GM12878 (cell line): ENCODE results near the gene ZNF512B. TPM values are rescaled to one million over a fixed set of nuclear protein-coding genes. Genes with fewer than 3 reads are reported as not detected.

Experiments
- ATAC-seq: fragments of 200-7000 bp; cut with Tn5 transposase; 3 replicates; pipeline ENCODE4 v1.9.1; 2020; ENCODE audit warnings: mild to moderate bottlenecking, moderate library complexity
- BruUV-seq: library from RNA; stranded (reverse); fragments of 400-500 nt; replicated peaks from 2 replicates; lab custom pipeline; 2021; lab: Mats Ljungman, UMichigan
- CTCF ChIA-PET: fragments of 300-600 bp; sonication (Branson Sonifier 250); formaldehyde crosslinking; extraction: SDS; loops from one replicate; lab custom pipeline; 2021; ENCODE audit warnings: inconsistent platforms; lab: Yijun Ruan, JAX
- POLR2A ChIA-PET: fragments of 350-600 bp; formaldehyde crosslinking; extraction: SDS; loops from one replicate; lab custom pipeline; 2021; ENCODE audit warnings: inconsistent platforms; lab: Charles Lee
- RAD21 ChIA-PET: fragments of 300-600 bp; sonication (Branson Sonifier 250); formaldehyde crosslinking; loops from one replicate; lab custom pipeline; 2023; ENCODE audit warnings: antibody characterized with exemption; ENCODE audit not compliant: unreplicated experiment; lab: Charles Lee
- SMC1A ChIA-PET: fragments of 300-600 bp; sonication (Branson Sonifier 250); formaldehyde crosslinking; loops from one replicate; lab custom pipeline; 2023; ENCODE audit not compliant: unreplicated experiment, uncharacterized antibody; lab: Charles Lee
- DNase-seq: peaks from one replicate; pipeline ENCODE4 v3.0.0-alpha.2; 2011; ENCODE audit warnings: low read depth, low spot score
- FAIRE-seq: peaks from 3 replicates; lab custom pipeline; 2011; peaks lifted over from hg19 to GRCh38; lab: Jason Lieb, UNC
- H2AFZ ChIP-seq: 2 replicates; pipeline ENCODE4 v1.6.0; 2011; ENCODE audit warnings: low read depth, low read length, control low read depth; ENCODE audit not compliant: control insufficient read depth
- H3K27ac ChIP-seq: 2 replicates; pipeline ENCODE4 v1.5.1; 2011; ENCODE audit warnings: control low read depth; ENCODE audit not compliant: control insufficient read depth, insufficient read depth
- H3K27me3 ChIP-seq, 2 experiments: replicated peaks in 1 of 2; 2 replicates each; pipeline versions ENCODE4 v1.6.0 to v1.6.1; 2011; ENCODE audit warnings: low read length in 1 of 2; ENCODE audit not compliant: control insufficient read depth in 2 of 2, insufficient read depth in 2 of 2
- H3K36me3 ChIP-seq, 2 experiments: 2 replicates each; pipeline ENCODE4 v1.5.1; 2011; ENCODE audit warnings: low read length in 1 of 2; ENCODE audit not compliant: control insufficient read depth in 2 of 2, insufficient read depth in 2 of 2
- H3K4me1 ChIP-seq: 2 replicates; pipeline ENCODE4 v1.6.1; 2011; ENCODE audit warnings: mild to moderate bottlenecking, low read length, moderate library complexity, mixed read lengths; ENCODE audit not compliant: control insufficient read depth, insufficient read depth
- H3K4me2 ChIP-seq: 2 replicates; pipeline ENCODE4 v1.6.0; 2011; ENCODE audit warnings: control low read depth; ENCODE audit not compliant: control insufficient read depth, insufficient read depth
- H3K4me3 ChIP-seq: fragments of 200-600 bp; sonication (generic); 2 replicates; pipeline ENCODE4 v1.5.1; 2016
- H3K79me2 ChIP-seq: 2 replicates; pipeline ENCODE4 v1.6.0; 2011; ENCODE audit warnings: low read length; ENCODE audit not compliant: control insufficient read depth, insufficient read depth
- H3K9ac ChIP-seq: 2 replicates; pipeline ENCODE4 v1.8.0; 2011; ENCODE audit warnings: low read length, control low read depth, mixed read lengths; ENCODE audit not compliant: control insufficient read depth, insufficient read depth
- H3K9me3 ChIP-seq: replicated peaks from 3 replicates; pipeline ENCODE4 v1.5.1; 2011; ENCODE audit warnings: mild to moderate bottlenecking, low read length; ENCODE audit not compliant: control insufficient read depth, insufficient read depth
- H4K20me1 ChIP-seq: 2 replicates; pipeline ENCODE4 v1.6.0; 2011; ENCODE audit not compliant: control insufficient read depth, insufficient read depth
- BCLAF1 ChIP-seq: fragments of 450-650 bp; IDR thresholded peaks from 2 replicates; pipeline ENCODE4 v1.6.1; 2017; ENCODE audit warnings: antibody characterized with exemption, mild to moderate bottlenecking, moderate library complexity
- E2F4 ChIP-seq: IDR thresholded peaks from 2 replicates; pipeline ENCODE4 v1.6.1; 2012; ENCODE audit warnings: low read depth, low read length, improper control_type of control experiment
- EGR1 ChIP-seq, 2 experiments: IDR thresholded peaks; 1 replicate in 1 of 2; 2 replicates in 1 of 2; pipeline ENCODE4 v1.6.1; 2011 to 2012; ENCODE audit warnings: low read depth in 2 of 2, low read length in 2 of 2, borderline replicate concordance in 1 of 2, mild to moderate bottlenecking in 1 of 2, moderate library complexity in 1 of 2
- ETV6 ChIP-seq, 2 experiments: fragments of 450-650 bp in 1 of 2; IDR thresholded peaks in 1 of 2; conservative IDR thresholded peaks in 1 of 2; 2 replicates each; pipeline ENCODE4 v1.6.1; 2014; ENCODE audit warnings: antibody characterized with exemption in 1 of 2, borderline replicate concordance in 1 of 2, low read depth in 1 of 2, mild to moderate bottlenecking in 1 of 2, moderate library complexity in 1 of 2
- MEF2B ChIP-seq: fragments of 450-650 bp; IDR thresholded peaks from 2 replicates; pipeline ENCODE4 v1.6.1; 2018; ENCODE audit warnings: mild to moderate bottlenecking, moderate library complexity; ENCODE audit not compliant: partially characterized antibody, poor library complexity, severe bottlenecking
- NR2C1 ChIP-seq: fragments of 450-650 bp; IDR thresholded peaks from 2 replicates; pipeline ENCODE4 v1.6.1; 2017; ENCODE audit warnings: antibody characterized with exemption, mild to moderate bottlenecking, moderate library complexity
- PML ChIP-seq: IDR thresholded peaks from 2 replicates; pipeline ENCODE4 v1.6.1; 2012; ENCODE audit warnings: low read length, inconsistent platforms
- POLR2AphosphoS2 ChIP-seq: IDR thresholded peaks from 2 replicates; pipeline ENCODE4 v1.6.1; 2011; ENCODE audit warnings: low read depth, mild to moderate bottlenecking, low read length, improper control_type of control experiment, moderate library complexity
- RELA ChIP-seq: fragments of 450-650 bp; IDR thresholded peaks from 2 replicates; pipeline ENCODE4 v1.8.0; 2014; ENCODE audit warnings: borderline replicate concordance; ENCODE audit not compliant: partially characterized antibody
- SMARCA5 ChIP-seq: fragments of 450-650 bp; IDR thresholded peaks from 2 replicates; pipeline ENCODE4 v1.6.1; 2017; ENCODE audit warnings: mild to moderate bottlenecking
- SUPT20H ChIP-seq: IDR thresholded peaks from 2 replicates; pipeline ENCODE4 v1.6.1; 2011; ENCODE audit warnings: low read depth, mild to moderate bottlenecking, low read length, moderate library complexity, borderline replicate concordance; ENCODE audit not compliant: control insufficient read depth
- TAF1 ChIP-seq: IDR thresholded peaks from 2 replicates; pipeline ENCODE4 v1.6.1; 2011; ENCODE audit warnings: mild to moderate bottlenecking, low read depth, low read length, borderline replicate concordance
- ZBTB40 ChIP-seq: fragments of 450-650 bp; IDR thresholded peaks from 2 replicates; pipeline ENCODE4 v1.6.1; 2016; ENCODE audit warnings: mild to moderate bottlenecking, moderate library complexity, borderline replicate concordance
- WGBS: methylation state at CpG from one replicate; pipeline ENCODE4 v1.1.6; 2016; ENCODE audit warnings: low lambda C conversion rate; ENCODE audit not compliant: insufficient replicate concordance, insufficient coverage; ENCODE audit errors: missing lambda C conversion rate; 5-methylcytosine and 5-hydroxymethylcytosine counted together
- in situ Hi-C: fragments of 300-500 bp; cut with MboI; formaldehyde crosslinking; loops from 9 replicates; pipeline ENCODE4 v1.14.3; 2018; ENCODE audit warnings: mixed read lengths
- intact Hi-C: fragments of 100-400 bp; cut with micrococcal nuclease; formaldehyde crosslinking; loops from one replicate; pipeline ENCODE4 v1.14.2; 2022; ENCODE audit not compliant: unreplicated experiment
- polyA plus RNA-seq, 11 experiments: library from polyadenylated mRNA; depleted of rRNA in 4 of 11; unstranded in 6 of 11; stranded (reverse) in 5 of 11; fragments of >200 nt; fragmentation: Nextera tagmentation in 4 of 11; fragmentation: Illumina TruSeq in 1 of 11; extraction: Ambion mirVana in 4 of 11; extraction: Trizol in 1 of 11; gene quantifications; 1 replicate in 1 of 11; 2 replicates in 10 of 11; pipeline versions ENCODE4 v1.2.1 to v1.2.3, GENCODE V29; 2011 to 2016; ENCODE audit warnings: inconsistent platforms in 2 of 11, missing spikeins in 2 of 11, low read depth in 1 of 11
- total RNA-seq, 4 experiments: library from RNA; depleted of rRNA in 3 of 4; stranded (reverse); fragments of >200 nt in 3 of 4; fragmentation: Illumina TruSeq in 1 of 4; extraction: Trizol in 1 of 4; gene quantifications; 2 replicates each; pipeline versions ENCODE4 v1.2.1 to v1.2.3, GENCODE V29; 2013 to 2021

The ZNF512B gene
- total and polyA plus RNA-seq, 10 of the 15 experiments (the other 5 are each of a cell fraction or from before 2014, with no cell fraction given): 0.06 to 23.9 (median 4.0) TPM

GRCh38 chr20:63957690-63958441 lies 11.9 kb downstream of the ZNF512B start:
- WGBS: 22% methylated on average over 12 of the region's 13 CpGs
- Histone ChIP-seq H3K9ac (no peak overlapping the region), H3K4me3 (no peak overlapping the region; the same call in 1 of the 2 replicates), H3K9me3 (no peaks in the 10 kb centered on the region), H4K20me1 (no peaks in the 10 kb centered on the region), H3K36me3 (peaks cover 0 to 4% of the 10 kb centered on the region in 2 experiments; a peak in 2 of 4 replicates), H3K79me2 (peaks cover 24% of the 10 kb centered on the region), H3K4me1 (peaks cover 7% of the 10 kb centered on the region), H3K27me3 (no peaks in the 10 kb centered on the region), H3K4me2 (peak overlapping the region; percentile 86), H2AFZ (peak overlapping the region; percentile 58), H3K27ac (peak overlapping the region; percentile 72)
- SMC1A ChIA-PET: no interaction called here
- no peak for DNase-seq
- intact Hi-C loops: loop anchor here (2.0 to 5.0 kb wide), 3 partner anchors 15 to 251 kb away; partner anchors contain the start of gene ARFRP1
- CTCF ChIA-PET: interaction anchor here (0.7 to 1.8 kb wide), 3 partner anchors 15 to 99 kb away, joined by 3 to 12 read pairs (median 4); no protein-coding TSS in a partner anchor
- RAD21 ChIA-PET: interaction anchor here (0.6 to 2.2 kb wide), 6 partner anchors 16 to 105 kb away, joined by 3 to 10 read pairs (median 6); partner anchors contain the start of genes PRPF6 and TCEA2
- in situ Hi-C loops: no loop called here
- no TSS peak for BruUV-seq
- TF ChIP-seq BCLAF1: no peak
- TF ChIP-seq POLR2AphosphoS2: 0 out of 2 replicates have a peak, but pooled peaks have one; percentile 4
- TF ChIP-seq ZBTB40: no peak
- no peak for TF ChIP-seq PML
- TF ChIP-seq EGR1 (IDR thresholded peaks at IDR 0.05; ENCODE audit: borderline replicate concordance in 1 of 2, low read depth in 2 of 2, low read length in 2 of 2): peak; percentile 63 to 91
- no peak for TF ChIP-seq SUPT20H
- TF ChIP-seq NR2C1: no peak
- TF ChIP-seq TAF1: no peak
- peak; percentile 38 for TF ChIP-seq RELA
- TF ChIP-seq MEF2B: peak; percentile 32
- TF ChIP-seq SMARCA5: no peak
- no peak for TF ChIP-seq ETV6 (conservative IDR thresholded peaks at IDR 0.05 in 1 of 2, IDR thresholded peaks at IDR 0.05 in 1 of 2; ENCODE audit: borderline replicate concordance in 1 of 2, low read depth in 1 of 2)
- no peak for TF ChIP-seq E2F4
- FAIRE-seq: no peak
- no peak for ATAC-seq
- POLR2A ChIA-PET: interaction anchor here (1.7 to 2.4 kb wide), 2 partner anchors 11 to 23 kb away, joined by 5 to 11 read pairs; partner anchors contain the start of gene PRPF6
